Measurements from ENCODE around the gene SYT14. TPM values are rescaled to one million over a fixed set of nuclear protein-coding genes. Genes with fewer than 3 reads are reported as not detected.

The SYT14 gene
- total and polyA plus RNA-seq, 2 of the 4 experiments (the other 2 are of a cell fraction): 0.14 to 1.3 TPM

GRCh38 chr1:210087058-210087457 is 149.0 kb downstream of the SYT14 start:
- in situ Hi-C loops (cut with MboI; ENCODE audit: low sequenced_read_pairs) (no loop called here), dilution Hi-C loops (cut with HindIII; ENCODE audit: low sequenced_read_pairs, unreplicated experiment) (no loop called here), intact Hi-C loops (cut with micrococcal nuclease) (no loop called here)
- no TSS peak for BruUV-seq (replicated peaks)
- Histone ChIP-seq H3K18ac (ENCODE audit: low read depth, low read length) (no peak overlapping the region), H2AFZ (replicated peaks; ENCODE audit: low read length, poor library complexity) (no peak overlapping the region), H2AK5ac (ENCODE audit: low read depth, low read length) (no peak overlapping the region), H3K27ac (ENCODE audit: insufficient read depth, low read length) (no peak overlapping the region), H2BK120ac (ENCODE audit: low read depth, low read length) (no peak overlapping the region), H3K79me1 (ENCODE audit: low read depth in 1 of 2, low read length in 2 of 2) (no peaks in the 10 kb centered on the region), H3K4ac (ENCODE audit: low read depth, low read length) (no peak overlapping the region), H3K9me1 (ENCODE audit: insufficient read depth, low read length) (peaks cover 4% of the 10 kb centered on the region; the same call in 1 of the 2 replicates), H2BK20ac (ENCODE audit: low read depth, low read length) (no peak overlapping the region), H4K5ac (ENCODE audit: low read depth, low read length) (no peak overlapping the region), H3K36me3 (ENCODE audit: control insufficient read depth, insufficient read depth, low read length) (no peaks in the 10 kb centered on the region), H3K23ac (ENCODE audit: low read depth, low read length) (no peak overlapping the region), H2AK9ac (replicated peaks; ENCODE audit: low read depth, low read length, poor library complexity) (no peak overlapping the region), H2BK15ac (ENCODE audit: low read depth, low read length) (no peak overlapping the region), H3K56ac (ENCODE audit: extremely low read depth, insufficient read depth, low read length) (no peak overlapping the region), H3K9ac (ENCODE audit: low read depth, low read length) (no peak overlapping the region), H3K9me3 (ENCODE audit: control insufficient read depth, insufficient read depth, low read length) (0 out of 2 replicates have a peak, but pooled peaks cover 2% of the 10 kb centered on the region), H3K4me3 (ENCODE audit: insufficient read depth, low read depth, low read length) (no peak overlapping the region), H3K4me2 (ENCODE audit: low read depth, low read length) (no peak overlapping the region), H4K8ac (ENCODE audit: low read depth in 2 of 2, low read length in 2 of 2) (no peak overlapping the region), H3K14ac (replicated peaks; ENCODE audit: low read depth, low read length) (no peak overlapping the region), H3K4me1 (ENCODE audit: control insufficient read depth, insufficient read depth, low read length) (no peaks in the 10 kb centered on the region), H4K20me1 (ENCODE audit: insufficient read depth, low read length) (no peaks in the 10 kb centered on the region), H3K27me3 (ENCODE audit: control insufficient read depth, insufficient read depth, low read length) (no peaks in the 10 kb centered on the region), H4K91ac (ENCODE audit: insufficient read depth, low read depth, low read length) (no peak overlapping the region), H2BK5ac (ENCODE audit: low read depth, low read length, poor library complexity, severe bottlenecking) (no peak overlapping the region)
- no peak for DNase-seq
- POLR2A ChIA-PET (ENCODE audit: unreplicated experiment): no interaction called here
- no peak for ATAC-seq (ENCODE audit: low read depth)
- CTCF ChIA-PET: no interaction called here
- TF ChIP-seq MXI1 (IDR thresholded peaks at IDR 0.05; ENCODE audit: borderline replicate concordance, low read depth, low read length): no peak
- TF ChIP-seq BHLHE40 (IDR thresholded peaks at IDR 0.05; ENCODE audit: low read depth, low read length): no peak
- no peak for TF ChIP-seq NFE2L2 (IDR thresholded peaks at IDR 0.05; ENCODE audit: low read depth, low read length)
- TF ChIP-seq CTCF (conservative IDR thresholded peaks at IDR 0.05; ENCODE audit: low read depth, low read length): no peak
- no peak for TF ChIP-seq RCOR1 (IDR thresholded peaks at IDR 0.05; ENCODE audit: insufficient replicate concordance, low read length)
- TF ChIP-seq FOS (IDR thresholded peaks at IDR 0.05; ENCODE audit: low read depth, low read length): no peak
- no peak for TF ChIP-seq RFX5 (IDR thresholded peaks at IDR 0.05; ENCODE audit: low read depth, low read length)
- TF ChIP-seq MAFK (IDR thresholded peaks at IDR 0.05; ENCODE audit: low read depth, low read length): no peak
- no peak for TF ChIP-seq MAZ (IDR thresholded peaks at IDR 0.05; ENCODE audit: borderline replicate concordance, low read depth, low read length)
- TF ChIP-seq RAD21 (IDR thresholded peaks at IDR 0.05; ENCODE audit: low read length): no peak
- no peak for TF ChIP-seq CHD1 (IDR thresholded peaks at IDR 0.05; ENCODE audit: low read depth, low read length)
- no peak for TF ChIP-seq ELK1 (IDR thresholded peaks at IDR 0.05; ENCODE audit: borderline replicate concordance, low read depth, low read length)
- no peak for TF ChIP-seq SMC3 (IDR thresholded peaks at IDR 0.05; ENCODE audit: low read depth, low read length)
- TF ChIP-seq USF2 (IDR thresholded peaks at IDR 0.05; ENCODE audit: low read depth, low read length): no peak
- TF ChIP-seq POLR2A (IDR thresholded peaks at IDR 0.05; ENCODE audit: low read depth, low read length): no peak
- WGBS, 2 experiments (ENCODE audit: extremely low coverage in 2 of 2, insufficient read length in 1 of 2): 53% methylated on average over 6 of the region's 6 CpGs; no CpG with 5 or more reads in 1 of the 2 experiments
